ENCODE results near the gene PURB. TPM values are rescaled to one million over a fixed set of nuclear protein-coding genes. Genes with fewer than 3 reads are reported as not detected.

PURB gene
- total and polyA plus RNA-seq, 9 of the 15 experiments (the other 6 are each of a cell fraction or from before 2014, with no cell fraction given): 1.6 to 14.1 (median 8.8) TPM

GRCh38 chr7:44914992-44915607 lies 29.8 kb upstream of the PURB start (continued):
- TF ChIP-seq PBX2 (CRISPR knock-in tag; IDR thresholded peaks at IDR 0.05; ENCODE audit: low read depth): no peak
- no peak for TF ChIP-seq PBX2 (tag; conservative IDR thresholded peaks at IDR 0.05; ENCODE audit: low read depth)

GRCh38 chr7:44912775-44913347 lies 27.5 kb upstream of the PURB start:
- H3K27ac ChIP-seq (ENCODE audit: extremely low read depth, low read depth, low read length): no peak overlapping the region
- DNase-seq (ENCODE audit: extremely low read depth in 1 of 4, low spot score in 3 of 4) (peak in 1 of 4 experiments; percentile 16), FAIRE-seq (no peak), ATAC-seq (peak; percentile 51)
- ChIA-PET CTCF (ENCODE audit: low intra/inter-chr PET ratio) (no interaction called here), POLR2A (interaction anchor here (0.5 to 1.1 kb wide), 3 partner anchors 12 to 113 kb away, joined by 3 read pairs; no protein-coding TSS in a partner anchor)
- no TSS peak for BruUV-seq (replicated peaks)
- in situ Hi-C loops (cut with MboI): no loop called here
- no peaks in the 10 kb centered on the region for H4K20me1 ChIP-seq (replicated peaks; ENCODE audit: control insufficient read depth, insufficient read depth, low read length)
- TF ChIP-seq TCF7L2 (IDR thresholded peaks at IDR 0.05; ENCODE audit: low read depth, low read length) (no peak), E2F6 (IDR thresholded peaks at IDR 0.05; ENCODE audit: borderline replicate concordance in 1 of 2, extremely low read depth in 1 of 2, insufficient read depth in 1 of 2, insufficient read length in 1 of 2, low read depth in 1 of 2, low read length in 1 of 2, poor library complexity in 1 of 2, severe bottlenecking in 1 of 2) (peak in 1 of 2 experiments; percentile 11)
- H3K79me2 ChIP-seq (ENCODE audit: control insufficient read depth, insufficient read depth, low read length): no peaks in the 10 kb centered on the region
- H3K4me1 ChIP-seq (replicated peaks in 1 of 2; ENCODE audit: control insufficient read depth in 2 of 2, insufficient read depth in 2 of 2, low read length in 2 of 2): peaks cover 0 to 5% of the 10 kb centered on the region in 2 experiments; a peak in 1 of 5 replicates
- H3K9ac ChIP-seq (ENCODE audit: insufficient read depth in 1 of 2, low read depth in 2 of 2, low read length in 2 of 2): peak overlapping the region in 1 of 2 experiments; percentile 80; a peak in 1 of 4 replicates
- H3K36me3 ChIP-seq (ENCODE audit: control insufficient read depth, insufficient read depth, low read length): no peaks in the 10 kb centered on the region
- H3K9me3 ChIP-seq (replicated peaks; ENCODE audit: control insufficient read depth, insufficient read depth, low read depth, low read length): no peaks in the 10 kb centered on the region
- no peaks in the 10 kb centered on the region for H3K27me3 ChIP-seq (ENCODE audit: control insufficient read depth in 2 of 2, insufficient read depth in 2 of 2, low read length in 2 of 2)
- intact Hi-C loops (cut with micrococcal nuclease): no loop called here
- H3K4me3 ChIP-seq: no peak overlapping the region
- WGBS (ENCODE audit: insufficient coverage, low coverage, missing lambda C conversion rate): 25% methylated on average over 5 of the region's 7 CpGs
- no peak overlapping the region for H3K4me2 ChIP-seq (ENCODE audit: insufficient read depth, low read length)
- H2AFZ ChIP-seq (ENCODE audit: low read depth, low read length): peak overlapping the region; percentile 68; the same call in 1 of the 2 replicates
- no peaks in the 10 kb centered on the region for H3K9me1 ChIP-seq (ENCODE audit: control insufficient read depth, insufficient read depth, low read length)

Data from K562 (cell line).